Tibial nerve (tissue), 4 donors: ENCODE measurements around the gene THOC6. TPM values are rescaled to one million over a fixed set of nuclear protein-coding genes. Genes with fewer than 3 reads are reported as not detected.

Experiments
- DNase-seq, 2 donors: peaks; one replicate each; pipeline ENCODE4 v3.0.0-alpha.2; 2019; ENCODE audit warnings: low spot score in 2 of 2
- H3K27ac ChIP-seq, 4 donors: fragments of 200-600 bp; sonication (generic) in 3 of 4; one replicate each; pipeline ENCODE4 v1.5.1; 2017 to 2019; ENCODE audit warnings: mild to moderate bottlenecking in 1 of 4
- H3K27me3 ChIP-seq, 2 donors: fragments of 200-600 bp; sonication (generic) in 1 of 2; one replicate each; pipeline versions ENCODE4 v1.5.1 to v1.6.0; 2017 to 2019
- H3K36me3 ChIP-seq, 3 donors: fragments of 200-600 bp; sonication (generic); one replicate each; pipeline ENCODE4 v1.5.1; 2018 to 2019
- H3K4me1 ChIP-seq, 4 donors: fragments of 200-600 bp; sonication (generic) in 3 of 4; one replicate each; pipeline ENCODE4 v1.5.1; 2017 to 2019
- H3K4me3 ChIP-seq, 4 donors: fragments of 200-600 bp; sonication (generic) in 3 of 4; one replicate each; pipeline ENCODE4 v1.5.1; 2017 to 2019; ENCODE audit warnings: mild to moderate bottlenecking in 1 of 4, moderate library complexity in 1 of 4
- H3K9me3 ChIP-seq, 4 donors: fragments of 200-600 bp; sonication (generic) in 3 of 4; one replicate each; pipeline ENCODE4 v1.5.1; 2017 to 2019
- CTCF ChIP-seq, 5 experiments: fragments of 200-600 bp in 3 of 5; fragments of 450-650 bp in 2 of 5; sonication (generic) in 3 of 5; IDR thresholded peaks; one replicate each; pipeline ENCODE4 v1.5.1; 2016 to 2019; ENCODE audit warnings: antibody characterized with exemption in 5 of 5, mild to moderate bottlenecking in 3 of 5, moderate library complexity in 2 of 5
- EP300 ChIP-seq, 2 donors: sonication (generic); formaldehyde crosslinking; IDR thresholded peaks; one replicate each; pipeline ENCODE4 v1.6.1; 2017; ENCODE audit warnings: antibody characterized with exemption in 2 of 2, mild to moderate bottlenecking in 1 of 2
- POLR2A ChIP-seq, 2 donors: fragments of 450-650 bp; IDR thresholded peaks; one replicate each; pipeline ENCODE4 v1.6.1; 2017; ENCODE audit warnings: antibody characterized with exemption in 2 of 2, mild to moderate bottlenecking in 2 of 2, moderate library complexity in 2 of 2
- WGBS, 2 donors: methylation state at CpG; one replicate each; pipeline ENCODE4 v1.1.5; 2018; 5-methylcytosine and 5-hydroxymethylcytosine counted together
- total RNA-seq, 4 donors: library from RNA; depleted of rRNA; stranded (reverse); fragments of >200 nt; gene quantifications; one replicate each; pipeline ENCODE4 v1.1.0, GENCODE V29; 2016

The THOC6 gene
- total RNA-seq, 4 donors from 2014 or later: 12.2 to 28.5 (median 18.0) TPM

GRCh38 chr16:3056336-3057180 lies 32.7 kb downstream of the THOC6 start:
- H3K27ac ChIP-seq: no peak overlapping the region
- no peak overlapping the region for H3K4me3 ChIP-seq
- H3K27me3 ChIP-seq: no peaks in the 10 kb centered on the region
- TF ChIP-seq POLR2A (IDR thresholded peaks at IDR 0.05): no peak
- no peak for TF ChIP-seq CTCF (IDR thresholded peaks at IDR 0.05)
- no peak for TF ChIP-seq EP300 (IDR thresholded peaks at IDR 0.05)
- no peaks in the 10 kb centered on the region for H3K9me3 ChIP-seq
- H3K4me1 ChIP-seq: peaks cover 0 to 19% (median 14%) of the 10 kb centered on the region in 4 donors
- peaks cover 0 to 13% (median 0%) of the 10 kb centered on the region in 3 donors for H3K36me3 ChIP-seq
- no peak for DNase-seq
- 84 to 88% methylated on average over 13 to 18 of the region's 19 CpGs for WGBS, 2 donors

GRCh38 chr16:3057181-3058138 lies 33.6 kb downstream of the THOC6 start:
- Histone ChIP-seq H3K4me1 (peaks cover 0 to 19% (median 14%) of the 10 kb centered on the region in 4 donors), H3K27ac (peak overlapping the region in 1 of 4 donors; percentile 88), H3K4me3 (no peak overlapping the region), H3K27me3 (no peaks in the 10 kb centered on the region), H3K36me3 (peaks cover 0 to 13% (median 0%) of the 10 kb centered on the region in 3 donors), H3K9me3 (no peaks in the 10 kb centered on the region)
- WGBS, 2 donors: 92 to 93% methylated on average over 21 of the region's 22 CpGs
- TF ChIP-seq POLR2A (IDR thresholded peaks at IDR 0.05) (no peak), EP300 (IDR thresholded peaks at IDR 0.05) (no peak), CTCF (IDR thresholded peaks at IDR 0.05) (no peak)
- no peak for DNase-seq

GRCh38 chr16:3058139-3059030 lies 34.5 kb downstream of the THOC6 start:
- DNase-seq: peak in 1 of 2 donors; percentile 20
- no peaks in the 10 kb centered on the region for H3K9me3 ChIP-seq
- TF ChIP-seq POLR2A (IDR thresholded peaks at IDR 0.05) (no peak), EP300 (IDR thresholded peaks at IDR 0.05) (no peak), CTCF (IDR thresholded peaks at IDR 0.05) (no peak)
- H3K27me3 ChIP-seq: no peaks in the 10 kb centered on the region
- peak overlapping the region; percentile 35 to 88 (median 58) for H3K27ac ChIP-seq
- H3K36me3 ChIP-seq: peaks cover 0 to 13% (median 0%) of the 10 kb centered on the region in 3 donors
- WGBS, 2 donors: 9 to 29% methylated on average over 27 to 61 of the region's 77 CpGs
- H3K4me3 ChIP-seq: peak overlapping the region; percentile 69 to 93 (median 74)
- peaks cover 0 to 19% (median 14%) of the 10 kb centered on the region in 4 donors for H3K4me1 ChIP-seq

- Histone ChIP-seq H3K4me1 (peaks cover 0 to 19% (median 14%) of the 10 kb centered on the region in 4 donors), H3K27me3 (no peaks in the 10 kb centered on the region), H3K4me3 (peak overlapping the region; percentile 69 to 93 (median 74)), H3K27ac (peak overlapping the region; percentile 37 to 88 (median 59)), H3K36me3 (peaks cover 0 to 8% (median 0%) of the 10 kb centered on the region in 3 donors), H3K9me3 (no peaks in the 10 kb centered on the region)
- TF ChIP-seq EP300 (IDR thresholded peaks at IDR 0.05): peak in 1 of 2 donors; percentile 45
- peak in 1 of 2 donors; percentile 28 for TF ChIP-seq POLR2A (IDR thresholded peaks at IDR 0.05)
- peak; percentile 96 to 99 (median 99) for TF ChIP-seq CTCF (IDR thresholded peaks at IDR 0.05)
- DNase-seq: peak; percentile 42 to 58
- 1 to 2% methylated on average over 41 to 65 of the region's 67 CpGs for WGBS, 2 donors
Observed at GRCh38 chr16:3059041-3059722, 35.3 kb downstream of the THOC6 start.
